B cell (primary cell): ENCODE results near the gene DOCK4. TPM values are rescaled to one million over a fixed set of nuclear protein-coding genes. Genes with fewer than 3 reads are reported as not detected.

ENCODE experiments used
- ATAC-seq: fragments of 200-7000 bp; cut with Tn5 transposase; one replicate; pipeline ENCODE4 v1.10.0; 2021; ENCODE audit warnings: low read depth, mild to moderate bottlenecking, moderate number of reproducible peaks, moderate library complexity
- CTCF ChIA-PET: fragments of 350-600 bp; sonication (Branson Sonifier 250); formaldehyde crosslinking; loops from one replicate; lab custom pipeline; 2021; ENCODE audit warnings: antibody characterized with exemption, inconsistent platforms; lab: Charles Lee
- POLR2A ChIA-PET: fragments of 350-600 bp; sonication (Branson Sonifier 250); formaldehyde crosslinking; loops from one replicate; lab custom pipeline; 2021; ENCODE audit warnings: antibody characterized with exemption; lab: Charles Lee
- DNase-seq: peaks from one replicate; pipeline ENCODE4 v3.0.0; 2013
- H2AFZ ChIP-seq: 2 replicates; pipeline ENCODE4 v1.6.1; 2012; ENCODE audit warnings: mild to moderate bottlenecking, low read depth, low read length; ENCODE audit not compliant: insufficient read depth, poor library complexity, severe bottlenecking
- H3K27ac ChIP-seq, 2 donors: 1 replicate in 1 of 2; 2 replicates in 1 of 2; pipeline ENCODE4 v1.5.1; 2012 to 2013; ENCODE audit warnings: low read length in 2 of 2, mild to moderate bottlenecking in 2 of 2, moderate library complexity in 1 of 2
- H3K27me3 ChIP-seq, 4 experiments: fragments of 200-600 bp in 1 of 4; sonication (generic) in 1 of 4; replicated peaks in 1 of 4; 1 replicate in 2 of 4; 2 replicates in 2 of 4; pipeline versions ENCODE4 v1.6.1 to v1.7.0; 2013 to 2016; ENCODE audit warnings: low read length in 3 of 4, mild to moderate bottlenecking in 2 of 4, mixed read lengths in 1 of 4, moderate library complexity in 1 of 4; ENCODE audit not compliant: insufficient read depth in 4 of 4, control insufficient read depth in 3 of 4; ENCODE audit errors: control extremely low read depth in 1 of 4
- H3K36me3 ChIP-seq, 2 experiments: replicated peaks in 1 of 2; 1 replicate in 1 of 2; 2 replicates in 1 of 2; pipeline versions ENCODE4 v1.6.1 to v1.7.1; 2013; ENCODE audit warnings: low read length in 1 of 2; ENCODE audit not compliant: insufficient read depth in 2 of 2, control insufficient read depth in 1 of 2; ENCODE audit errors: control extremely low read depth in 1 of 2, extremely low read depth in 1 of 2
- H3K4me1 ChIP-seq, 2 donors: fragments of 200-600 bp in 1 of 2; sonication (generic) in 1 of 2; 1 replicate in 1 of 2; 2 replicates in 1 of 2; pipeline versions ENCODE4 v1.5.1 to v1.6.1; 2013 to 2017; ENCODE audit warnings: low read length in 2 of 2; ENCODE audit not compliant: control insufficient read depth in 2 of 2, insufficient read depth in 2 of 2
- H3K4me2 ChIP-seq: replicated peaks from 2 replicates; pipeline ENCODE3; 2012; ENCODE audit warnings: mild to moderate bottlenecking, low read depth, low read length; ENCODE audit not compliant: poor library complexity, severe bottlenecking
- H3K4me3 ChIP-seq, 5 experiments: fragments of 200-600 bp in 1 of 5; sonication (generic) in 1 of 5; 1 replicate in 3 of 5; 2 replicates in 2 of 5; pipeline versions ENCODE4 v1.5.1 to v1.7.0; 2011 to 2016; ENCODE audit warnings: low read length in 4 of 5, mild to moderate bottlenecking in 4 of 5, low read depth in 2 of 5, control low read depth in 1 of 5, moderate library complexity in 1 of 5; ENCODE audit not compliant: insufficient read depth in 1 of 5; ENCODE audit errors: control extremely low read depth in 1 of 5, extremely low read depth in 1 of 5
- H3K79me2 ChIP-seq: fragments of 200-600 bp; sonication (generic); one replicate; pipeline ENCODE4 v1.6.0; 2016; ENCODE audit warnings: low read length; ENCODE audit not compliant: control insufficient read depth, insufficient read depth
- H3K9ac ChIP-seq: fragments of 200-600 bp; sonication (generic); 2 replicates; pipeline ENCODE4 v1.6.1; 2017; ENCODE audit warnings: mild to moderate bottlenecking, low read length, moderate library complexity
- H3K9me3 ChIP-seq, 3 donors: one replicate each; pipeline versions ENCODE4 v1.6.1 to v1.7.1; 2013; ENCODE audit warnings: low read length in 2 of 3; ENCODE audit not compliant: control insufficient read depth in 2 of 3, insufficient read depth in 1 of 3; ENCODE audit errors: control extremely low read depth in 1 of 3
- H4K20me1 ChIP-seq: 2 replicates; pipeline ENCODE4 v1.6.0; 2012; ENCODE audit warnings: mild to moderate bottlenecking, low read length; ENCODE audit not compliant: insufficient read depth, control insufficient read depth, poor library complexity, severe bottlenecking
- H3K27ac Mint-ChIP-seq: one replicate; pipeline ENCODE4 v1.8.0; 2021; ENCODE audit warnings: mixed read lengths
- H3K27me3 Mint-ChIP-seq: one replicate; pipeline ENCODE4 v1.8.0; 2021; ENCODE audit warnings: mixed read lengths
- H3K4me1 Mint-ChIP-seq: one replicate; pipeline ENCODE4 v1.8.0; 2021; ENCODE audit warnings: mixed read lengths
- H3K4me3 Mint-ChIP-seq: one replicate; pipeline ENCODE4 v1.8.0; 2021; ENCODE audit warnings: mixed read lengths
- H3K9me3 Mint-ChIP-seq: one replicate; pipeline ENCODE4 v1.8.0; 2022; ENCODE audit warnings: mixed read lengths; ENCODE audit not compliant: insufficient read depth
- CTCF ChIP-seq: fragments of 200-600 bp; IDR thresholded peaks from one replicate; pipeline ENCODE4 v1.8.0; 2022; ENCODE audit warnings: antibody characterized with exemption, mild to moderate bottlenecking
- EZH2 ChIP-seq: IDR thresholded peaks from 2 replicates; pipeline ENCODE4 v1.6.1; 2012; ENCODE audit warnings: borderline replicate concordance, low read depth, mild to moderate bottlenecking, moderate library complexity, low read length; ENCODE audit not compliant: insufficient read depth, poor library complexity, severe bottlenecking
- WGBS: methylation state at CpG from one replicate; pipeline ENCODE4 v1.1.5; 2013; ENCODE audit warnings: missing lambda C conversion rate; ENCODE audit not compliant: insufficient coverage; 5-methylcytosine and 5-hydroxymethylcytosine counted together
- intact Hi-C: fragments of 100-400 bp; cut with micrococcal nuclease; formaldehyde crosslinking; loops from one replicate; pipeline ENCODE4 v1.10.0; 2022
- polyA plus RNA-seq: library from polyadenylated mRNA; depleted of rRNA; stranded (reverse); fragments of >200 nt; gene quantifications from 2 replicates; pipeline ENCODE4 v1.2.3, GENCODE V29; 2012
- total RNA-seq, 2 donors: library from RNA; stranded (reverse); fragments of 120-200 nt in 1 of 2; gene quantifications; 1 replicate in 1 of 2; 2 replicates in 1 of 2; pipeline versions ENCODE4 v1.2.3 to v1.2.4, GENCODE V29; 2013 to 2022

Gene DOCK4
- total and polyA plus RNA-seq, 2 donors (not counting 1 experiment from before 2014, with no cell fraction given): 0.03 to 4.1 TPM

GRCh38 chr7:112132051-112132694, 74.0 kb downstream of the DOCK4 start:
- H3K9me3 ChIP-seq: no peaks in the 10 kb centered on the region
- H3K36me3 ChIP-seq: no peaks in the 10 kb centered on the region
- Mint-ChIP-seq H3K4me3 (no peak overlapping the region), H3K9me3 (no peaks in the 10 kb centered on the region), H3K27me3 (no peaks in the 10 kb centered on the region), H3K27ac (no peak overlapping the region), H3K4me1 (no peaks in the 10 kb centered on the region)
- no peaks in the 10 kb centered on the region for H3K4me1 ChIP-seq
- DNase-seq (no peak), ATAC-seq (no peak)
- no peak for TF ChIP-seq EZH2
- no peak for TF ChIP-seq CTCF
- intact Hi-C loops: no loop called here
- H3K9ac ChIP-seq: no peak overlapping the region
- H3K79me2 ChIP-seq: no peaks in the 10 kb centered on the region
- H3K4me2 ChIP-seq: no peak overlapping the region
- no peak overlapping the region for H3K4me3 ChIP-seq
- WGBS: 43% methylated on average over 2 of the region's 4 CpGs
- POLR2A ChIA-PET: no interaction called here
- CTCF ChIA-PET: no interaction called here
- no peaks in the 10 kb centered on the region for H3K27me3 ChIP-seq
- no peaks in the 10 kb centered on the region for H4K20me1 ChIP-seq
- H2AFZ ChIP-seq: no peak overlapping the region
- no peak overlapping the region for H3K27ac ChIP-seq

- no peaks in the 10 kb centered on the region for H3K27me3 ChIP-seq
- no peaks in the 10 kb centered on the region for H3K79me2 ChIP-seq
- intact Hi-C loops: no loop called here
- DNase-seq: no peak
- no peaks in the 10 kb centered on the region for H3K36me3 ChIP-seq
- H3K4me3 Mint-ChIP-seq: no peak overlapping the region
- no peaks in the 10 kb centered on the region for H3K9me3 Mint-ChIP-seq
- 90% methylated on average over 2 of the region's 10 CpGs for WGBS
- no peak for ATAC-seq
- H3K27ac ChIP-seq: no peak overlapping the region
- ChIA-PET CTCF (no interaction called here), POLR2A (no interaction called here)
- no peak overlapping the region for H2AFZ ChIP-seq
- no peaks in the 10 kb centered on the region for H4K20me1 ChIP-seq
- H3K4me3 ChIP-seq: no peak overlapping the region
- H3K9me3 ChIP-seq: no peaks in the 10 kb centered on the region
- H3K9ac ChIP-seq: no peak overlapping the region
- H3K27ac Mint-ChIP-seq: no peak overlapping the region
- H3K4me2 ChIP-seq: no peak overlapping the region
- TF ChIP-seq CTCF: no peak
- no peak for TF ChIP-seq EZH2
- H3K27me3 Mint-ChIP-seq: no peaks in the 10 kb centered on the region
- H3K4me1 Mint-ChIP-seq: no peaks in the 10 kb centered on the region
- no peaks in the 10 kb centered on the region for H3K4me1 ChIP-seq
Measured at GRCh38 chr7:112130729-112131410, 75.3 kb downstream of the DOCK4 start.
